Endothelial cell (in vitro differentiated cells): ENCODE measurements around the gene CTDSPL2. TPM values are rescaled to one million over a fixed set of nuclear protein-coding genes. Genes with fewer than 3 reads are reported as not detected.
"Not testable (repeated sequence)": the region's sequence is repeated elsewhere in the genome, so short reads cannot be mapped to it uniquely, and the experiment has no call there.

Source experiments
- DNase-seq: peaks from one replicate; pipeline ENCODE4 v3.0.0; 2021; ENCODE audit warnings: low spot score
- H3K27ac Mint-ChIP-seq: one replicate; pipeline ENCODE4 v1.8.0; 2021; ENCODE audit warnings: mixed read lengths, inconsistent platforms; ENCODE audit not compliant: unreplicated experiment
- H3K27me3 Mint-ChIP-seq: one replicate; pipeline ENCODE4 v1.8.0; 2021; ENCODE audit warnings: mild to moderate bottlenecking, moderate library complexity, mixed read lengths, inconsistent platforms; ENCODE audit not compliant: unreplicated experiment
- H3K36me3 Mint-ChIP-seq: one replicate; pipeline ENCODE4 v1.8.0; 2021; ENCODE audit warnings: mild to moderate bottlenecking, low read depth, mixed read lengths, inconsistent platforms; ENCODE audit not compliant: unreplicated experiment
- H3K4me1 Mint-ChIP-seq: one replicate; pipeline ENCODE4 v1.8.0; 2021; ENCODE audit warnings: mild to moderate bottlenecking, mixed read lengths, inconsistent platforms; ENCODE audit not compliant: unreplicated experiment
- H3K4me3 Mint-ChIP-seq: one replicate; pipeline ENCODE4 v1.8.0; 2021; ENCODE audit warnings: mild to moderate bottlenecking, mixed read lengths, inconsistent platforms; ENCODE audit not compliant: unreplicated experiment
- H3K9me3 Mint-ChIP-seq: one replicate; pipeline ENCODE4 v1.8.0; 2021; ENCODE audit warnings: mixed read lengths, inconsistent platforms; ENCODE audit not compliant: unreplicated experiment
- CTCF ChIP-seq: fragments of 200-600 bp; sonication (generic); IDR thresholded peaks from one replicate; pipeline ENCODE4 v1.5.0; 2021; ENCODE audit warnings: antibody characterized with exemption; ENCODE audit not compliant: unreplicated experiment
- total RNA-seq: library from RNA; stranded (reverse); fragmentation: NEBNext Ultra II Directional; extraction: Animal tissue kit (Norgen Biotek cat#: 25700); gene quantifications from one replicate; pipeline ENCODE4 v1.2.1, GENCODE V29; 2021; ENCODE audit not compliant: unreplicated experiment

Gene CTDSPL2
- total RNA-seq, 1 donor from 2014 or later, result 40.9 TPM

GRCh38 chr15:44525018-44525417, 97.6 kb downstream of the CTDSPL2 start:
- TF ChIP-seq CTCF, result no peak
- no peaks in the 10 kb centered on the region for H3K9me3 Mint-ChIP-seq
- H3K27ac Mint-ChIP-seq, result no peak overlapping the region
- no peak overlapping the region for H3K4me3 Mint-ChIP-seq
- DNase-seq, result no peak
- H3K36me3 Mint-ChIP-seq, result no peaks in the 10 kb centered on the region
- no peaks in the 10 kb centered on the region for H3K4me1 Mint-ChIP-seq
- H3K27me3 Mint-ChIP-seq, result peaks cover 1% of the 10 kb centered on the region

GRCh38 chr15:44527241-44527640, 99.8 kb downstream of the CTDSPL2 start:
- H3K9me3 Mint-ChIP-seq, result no peaks in the 10 kb centered on the region
- no peak overlapping the region for H3K27ac Mint-ChIP-seq
- H3K4me3 Mint-ChIP-seq, result no peak overlapping the region

GRCh38 chr15:44529864-44530604, 102.6 kb downstream of the CTDSPL2 start:
- Mint-ChIP-seq H3K9me3 (no peaks in the 10 kb centered on the region), H3K4me1 (no peaks in the 10 kb centered on the region), H3K36me3 (no peaks in the 10 kb centered on the region), H3K27ac (no peak overlapping the region), H3K4me3 (peak overlapping the region; percentile 7), H3K27me3 (peaks cover 4% of the 10 kb centered on the region)
- no peak for DNase-seq
- no peak for TF ChIP-seq CTCF

More at GRCh38 chr15:44527241-44527640, 99.8 kb downstream of the CTDSPL2 start:
- no peak for TF ChIP-seq CTCF
- no peaks in the 10 kb centered on the region for H3K36me3 Mint-ChIP-seq
- H3K27me3 Mint-ChIP-seq, result peaks cover 1% of the 10 kb centered on the region
- no peak for DNase-seq
- H3K4me1 Mint-ChIP-seq, result no peaks in the 10 kb centered on the region

GRCh38 chr15:44530653-44531052, 103.2 kb downstream of the CTDSPL2 start:
- TF ChIP-seq CTCF, result no peak

GRCh38 chr15:44532275-44532674, 104.8 kb downstream of the CTDSPL2 start:
- not testable (repeated sequence) for H3K9me3 Mint-ChIP-seq, H3K27me3 Mint-ChIP-seq, DNase-seq, H3K4me1 Mint-ChIP-seq, H3K4me3 Mint-ChIP-seq, H3K27ac Mint-ChIP-seq, H3K36me3 Mint-ChIP-seq

More at GRCh38 chr15:44530653-44531052, 103.2 kb downstream of the CTDSPL2 start:
- DNase-seq, result no peak
- no peaks in the 10 kb centered on the region for H3K4me1 Mint-ChIP-seq
- H3K36me3 Mint-ChIP-seq, result peaks cover 3% of the 10 kb centered on the region
- H3K9me3 Mint-ChIP-seq, result no peaks in the 10 kb centered on the region
- no peak overlapping the region for H3K4me3 Mint-ChIP-seq
- H3K27me3 Mint-ChIP-seq, result peaks cover 4% of the 10 kb centered on the region
- H3K27ac Mint-ChIP-seq, result no peak overlapping the region
